SK-N-SH treated with all-trans-retinoic acid at 6 μM for 48 hours (cell line): Measurements from ENCODE around the gene JARID2.

Experiments
- PATZ1 ChIP-seq: fragments of 250-450 bp; sonication (Bioruptor Pico); IDR thresholded peaks from 2 replicates; pipeline ENCODE4 v1.8.0; 2020; ENCODE audit warnings: mild to moderate bottlenecking, moderate library complexity, borderline replicate concordance
- PPARA ChIP-seq: fragments of 250-450 bp; sonication (Bioruptor Pico); IDR thresholded peaks from 2 replicates; pipeline ENCODE4 v1.5.0; 2020; ENCODE audit warnings: mild to moderate bottlenecking, borderline replicate concordance
- TOX ChIP-seq: fragments of 250-450 bp; sonication (Bioruptor Pico); IDR thresholded peaks from 2 replicates; pipeline ENCODE4 v1.8.0; 2021; ENCODE audit warnings: mild to moderate bottlenecking, moderate library complexity, borderline replicate concordance
- TF ChIP-seq, protein P1 (sequence below): fragments of 250-450 bp; sonication (Bioruptor Pico); IDR thresholded peaks from 2 replicates; pipeline ENCODE4 v1.5.0; 2020; ENCODE audit warnings: mild to moderate bottlenecking, moderate library complexity
- TF ChIP-seq, protein P2 (sequence below): fragments of 250-450 bp; sonication (Bioruptor Pico); IDR thresholded peaks from 2 replicates; pipeline ENCODE4 v1.5.1; 2020; ENCODE audit warnings: low read depth, mild to moderate bottlenecking, moderate library complexity

DNA sequence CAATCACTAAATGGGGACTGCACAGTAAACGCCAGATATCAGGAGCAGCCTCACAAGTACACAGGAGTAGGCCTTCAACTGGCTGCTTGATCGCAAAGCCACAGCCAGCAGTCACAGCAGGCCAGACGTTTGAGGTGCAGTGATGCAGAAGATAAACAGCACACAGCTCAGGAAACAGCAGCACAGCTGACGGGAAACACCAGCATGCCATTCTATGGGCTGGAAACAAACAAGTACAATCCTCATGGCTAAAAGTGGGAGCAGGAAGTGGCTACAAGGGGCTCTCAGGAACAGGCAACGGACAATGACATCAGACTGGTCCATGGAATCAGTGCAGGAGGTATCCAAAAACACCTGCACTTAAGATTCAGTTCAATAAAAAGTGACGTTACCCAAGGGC lies 305.9 kb downstream of the JARID2 start:
- TF ChIP-seq, protein P1, sequence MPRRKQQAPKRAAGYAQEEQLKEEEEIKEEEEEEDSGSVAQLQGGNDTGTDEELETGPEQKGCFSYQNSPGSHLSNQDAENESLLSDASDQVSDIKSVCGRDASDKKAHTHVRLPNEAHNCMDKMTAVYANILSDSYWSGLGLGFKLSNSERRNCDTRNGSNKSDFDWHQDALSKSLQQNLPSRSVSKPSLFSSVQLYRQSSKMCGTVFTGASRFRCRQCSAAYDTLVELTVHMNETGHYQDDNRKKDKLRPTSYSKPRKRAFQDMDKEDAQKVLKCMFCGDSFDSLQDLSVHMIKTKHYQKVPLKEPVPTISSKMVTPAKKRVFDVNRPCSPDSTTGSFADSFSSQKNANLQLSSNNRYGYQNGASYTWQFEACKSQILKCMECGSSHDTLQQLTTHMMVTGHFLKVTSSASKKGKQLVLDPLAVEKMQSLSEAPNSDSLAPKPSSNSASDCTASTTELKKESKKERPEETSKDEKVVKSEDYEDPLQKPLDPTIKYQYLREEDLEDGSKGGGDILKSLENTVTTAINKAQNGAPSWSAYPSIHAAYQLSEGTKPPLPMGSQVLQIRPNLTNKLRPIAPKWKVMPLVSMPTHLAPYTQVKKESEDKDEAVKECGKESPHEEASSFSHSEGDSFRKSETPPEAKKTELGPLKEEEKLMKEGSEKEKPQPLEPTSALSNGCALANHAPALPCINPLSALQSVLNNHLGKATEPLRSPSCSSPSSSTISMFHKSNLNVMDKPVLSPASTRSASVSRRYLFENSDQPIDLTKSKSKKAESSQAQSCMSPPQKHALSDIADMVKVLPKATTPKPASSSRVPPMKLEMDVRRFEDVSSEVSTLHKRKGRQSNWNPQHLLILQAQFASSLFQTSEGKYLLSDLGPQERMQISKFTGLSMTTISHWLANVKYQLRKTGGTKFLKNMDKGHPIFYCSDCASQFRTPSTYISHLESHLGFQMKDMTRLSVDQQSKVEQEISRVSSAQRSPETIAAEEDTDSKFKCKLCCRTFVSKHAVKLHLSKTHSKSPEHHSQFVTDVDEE (CRISPR knock-in tag), result no peak
- TF ChIP-seq TOX (CRISPR knock-in tag), result no peak
- no peak for TF ChIP-seq PATZ1
- no peak for TF ChIP-seq PPARA (CRISPR knock-in tag)
- TF ChIP-seq, protein P2, sequence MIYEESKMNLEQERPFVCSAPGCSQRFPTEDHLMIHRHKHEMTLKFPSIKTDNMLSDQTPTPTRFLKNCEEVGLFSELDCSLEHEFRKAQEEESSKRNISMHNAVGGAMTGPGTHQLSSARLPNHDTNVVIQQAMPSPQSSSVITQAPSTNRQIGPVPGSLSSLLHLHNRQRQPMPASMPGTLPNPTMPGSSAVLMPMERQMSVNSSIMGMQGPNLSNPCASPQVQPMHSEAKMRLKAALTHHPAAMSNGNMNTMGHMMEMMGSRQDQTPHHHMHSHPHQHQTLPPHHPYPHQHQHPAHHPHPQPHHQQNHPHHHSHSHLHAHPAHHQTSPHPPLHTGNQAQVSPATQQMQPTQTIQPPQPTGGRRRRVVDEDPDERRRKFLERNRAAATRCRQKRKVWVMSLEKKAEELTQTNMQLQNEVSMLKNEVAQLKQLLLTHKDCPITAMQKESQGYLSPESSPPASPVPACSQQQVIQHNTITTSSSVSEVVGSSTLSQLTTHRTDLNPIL (CRISPR knock-in tag), result no peak
